OCI-LY3 (cell line): ENCODE data around the gene RPEL1.

Experiments used
- H2AFZ ChIP-seq: fragments of 200-600, 300-600 bp; shearing (Covaris generic); 2 replicates; pipeline ENCODE4 v1.6.0; 2014; ENCODE audit warnings: antibody characterized with exemption, low read depth, low read length
- H3K27ac ChIP-seq: fragments of 200-600, 300-600 bp; sonication (generic); 2 replicates; pipeline ENCODE4 v1.5.1; 2014; ENCODE audit warnings: mild to moderate bottlenecking, low read length, moderate library complexity, mixed read lengths
- H3K27me3 ChIP-seq: fragments of 200-600, 300-600 bp; sonication (generic); 2 replicates; pipeline ENCODE4 v1.6.1; 2014; ENCODE audit warnings: low read depth, low read length, mixed read lengths
- H3K36me3 ChIP-seq: fragments of 200-600, 300-600 bp; sonication (generic); replicated peaks from 2 replicates; pipeline ENCODE3; 2014; ENCODE audit warnings: low read depth, low read length, mixed read lengths
- H3K4me1 ChIP-seq: fragments of 300-600, 200-600 bp; sonication (generic); 2 replicates; pipeline ENCODE4 v1.6.1; 2014; ENCODE audit warnings: low read length, mixed read lengths
- H3K4me2 ChIP-seq: fragments of 200-600, 300-600 bp; sonication (generic); 2 replicates; pipeline ENCODE4 v1.6.1; 2014; ENCODE audit warnings: low read length, mixed read lengths
- H3K4me3 ChIP-seq: fragments of 300-600, 200-600 bp; sonication (generic); 2 replicates; pipeline ENCODE4 v1.5.1; 2014; ENCODE audit warnings: antibody characterized with exemption, mild to moderate bottlenecking, low read length, moderate library complexity
- H3K79me2 ChIP-seq: fragments of 300-600, 200-600 bp; shearing (Covaris generic); 2 replicates; pipeline ENCODE4 v1.6.1; 2014; ENCODE audit warnings: mild to moderate bottlenecking, low read length, mixed read lengths
- H3K9ac ChIP-seq: fragments of 300-600, 200-600 bp; shearing (Covaris generic); 2 replicates; pipeline ENCODE4 v1.6.0; 2014; ENCODE audit warnings: mild to moderate bottlenecking, low read length, moderate library complexity
- H3K9me3 ChIP-seq: fragments of 200-600, 300-600 bp; shearing (Covaris generic); 2 replicates; pipeline ENCODE4 v1.6.1; 2014; ENCODE audit warnings: low read length, mixed read lengths; ENCODE audit not compliant: insufficient read depth
- H4K20me1 ChIP-seq: fragments of 200-600, 300-600 bp; sonication (generic); 2 replicates; pipeline ENCODE4 v1.6.1; 2016; ENCODE audit warnings: low read length, mixed read lengths; ENCODE audit not compliant: insufficient read depth
- CTCF ChIP-seq: fragments of 200-600, 300-600 bp; sonication (generic); IDR thresholded peaks from 2 replicates; pipeline ENCODE4 v1.5.1; 2014; ENCODE audit warnings: antibody characterized with exemption, low read length, low read depth
- EZH2phosphoT487 ChIP-seq: fragments of 200-600 bp; shearing (Covaris generic); IDR thresholded peaks from 2 replicates; pipeline ENCODE4 v1.6.1; 2018; ENCODE audit warnings: antibody characterized with exemption, mixed run types, low read depth

RPEL1 gene

GRCh38 chr10:103282961-103283360 is 37.3 kb downstream of the RPEL1 start:
- Histone ChIP-seq H3K27me3 (peaks cover under 1% of the 10 kb centered on the region; the same call in 1 of the 2 replicates), H3K9ac (no peak overlapping the region), H3K79me2 (no peaks in the 10 kb centered on the region), H3K9me3 (no peaks in the 10 kb centered on the region), H3K36me3 (no peaks in the 10 kb centered on the region), H3K4me1 (no peaks in the 10 kb centered on the region), H3K4me3 (no peak overlapping the region), H4K20me1 (no peaks in the 10 kb centered on the region), H3K27ac (no peak overlapping the region), H2AFZ (no peak overlapping the region), H3K4me2 (no peak overlapping the region)
- TF ChIP-seq CTCF = no peak
- TF ChIP-seq EZH2phosphoT487 = no peak

- H3K27me3 ChIP-seq = peaks cover 4% of the 10 kb centered on the region; the same call in 1 of the 2 replicates
- H2AFZ ChIP-seq = no peak overlapping the region
- H3K9ac ChIP-seq = no peak overlapping the region
- TF ChIP-seq CTCF = no peak
- TF ChIP-seq EZH2phosphoT487 = no peak
- H3K9me3 ChIP-seq = no peaks in the 10 kb centered on the region
- H3K4me3 ChIP-seq = no peak overlapping the region
- H3K27ac ChIP-seq = no peak overlapping the region
- H4K20me1 ChIP-seq = no peaks in the 10 kb centered on the region
- no peaks in the 10 kb centered on the region for H3K79me2 ChIP-seq
- no peaks in the 10 kb centered on the region for H3K4me1 ChIP-seq
- H3K4me2 ChIP-seq = no peak overlapping the region
- H3K36me3 ChIP-seq = no peaks in the 10 kb centered on the region
These were observed 38.5 kb downstream of the RPEL1 start for GRCh38 chr10:103284170-103284569.

GRCh38 chr10:103287992-103288391 is 42.3 kb downstream of the RPEL1 start:
- no peaks in the 10 kb centered on the region for H4K20me1 ChIP-seq
- no peak overlapping the region for H2AFZ ChIP-seq
- H3K36me3 ChIP-seq = no peaks in the 10 kb centered on the region
- H3K27me3 ChIP-seq = peaks cover 4% of the 10 kb centered on the region; the same call in 1 of the 2 replicates
- TF ChIP-seq CTCF (no peak), EZH2phosphoT487 (no peak)
- no peak overlapping the region for H3K4me3 ChIP-seq
- no peak overlapping the region for H3K9ac ChIP-seq
- H3K27ac ChIP-seq = no peak overlapping the region
- no peaks in the 10 kb centered on the region for H3K4me1 ChIP-seq
- no peaks in the 10 kb centered on the region for H3K79me2 ChIP-seq
- H3K9me3 ChIP-seq = no peaks in the 10 kb centered on the region
- H3K4me2 ChIP-seq = no peak overlapping the region

- H3K27me3 ChIP-seq = peaks cover 4% of the 10 kb centered on the region; the same call in 1 of the 2 replicates
- H3K9me3 ChIP-seq = no peaks in the 10 kb centered on the region
- H3K36me3 ChIP-seq = no peaks in the 10 kb centered on the region
- H2AFZ ChIP-seq = no peak overlapping the region
- H3K27ac ChIP-seq = no peak overlapping the region
- no peaks in the 10 kb centered on the region for H4K20me1 ChIP-seq
- no peak overlapping the region for H3K9ac ChIP-seq
- no peak overlapping the region for H3K4me2 ChIP-seq
- H3K4me1 ChIP-seq = no peaks in the 10 kb centered on the region
- H3K79me2 ChIP-seq = no peaks in the 10 kb centered on the region
- H3K4me3 ChIP-seq = no peak overlapping the region
- TF ChIP-seq EZH2phosphoT487 (no peak), CTCF (no peak)
These were observed 45.9 kb downstream of the RPEL1 start for GRCh38 chr10:103291588-103291987.
